GM19395 (cell line): ENCODE results near the gene LCN15.
"Not testable (repeated sequence)": the region's sequence is repeated elsewhere in the genome, so short reads cannot be mapped to it uniquely, and the experiment has no call there.

Source experiments
- ATAC-seq: cut with Tn5 transposase; IDR thresholded peaks from one replicate; pipeline ENCODE4 v1.9.1; 2021; ENCODE audit warnings: mild to moderate bottlenecking, moderate library complexity; ENCODE audit not compliant: unreplicated experiment

The LCN15 gene

DNA sequence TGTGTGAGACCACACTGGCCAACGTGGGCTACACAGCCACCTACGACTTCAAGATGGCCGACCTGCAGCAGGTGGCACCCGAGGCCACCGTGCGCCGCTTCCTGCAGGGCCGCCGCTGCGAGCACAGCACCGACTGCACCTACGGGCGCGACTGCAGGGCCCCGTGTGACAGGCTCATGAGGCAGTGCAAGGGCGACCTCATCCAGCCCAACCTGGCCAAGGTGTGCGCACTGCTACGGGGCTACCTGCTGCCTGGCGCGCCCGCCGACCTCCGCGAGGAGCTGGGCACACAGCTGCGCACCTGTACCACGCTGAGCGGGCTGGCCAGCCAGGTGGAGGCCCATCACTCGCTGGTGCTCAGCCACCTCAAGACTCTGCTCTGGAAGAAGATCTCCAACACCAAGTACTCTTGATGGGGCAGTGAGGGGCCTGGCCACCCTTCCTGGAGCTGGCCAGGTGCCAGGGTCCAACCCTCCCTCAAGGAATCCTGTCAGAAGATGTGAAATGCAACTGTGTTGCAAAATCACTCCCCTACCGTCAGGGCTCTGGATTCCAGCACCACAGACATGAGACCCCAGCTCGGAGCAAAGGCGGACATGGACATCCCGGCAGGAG is 40.8 kb downstream of the LCN15 start:
- ATAC-seq: no peak

DNA sequence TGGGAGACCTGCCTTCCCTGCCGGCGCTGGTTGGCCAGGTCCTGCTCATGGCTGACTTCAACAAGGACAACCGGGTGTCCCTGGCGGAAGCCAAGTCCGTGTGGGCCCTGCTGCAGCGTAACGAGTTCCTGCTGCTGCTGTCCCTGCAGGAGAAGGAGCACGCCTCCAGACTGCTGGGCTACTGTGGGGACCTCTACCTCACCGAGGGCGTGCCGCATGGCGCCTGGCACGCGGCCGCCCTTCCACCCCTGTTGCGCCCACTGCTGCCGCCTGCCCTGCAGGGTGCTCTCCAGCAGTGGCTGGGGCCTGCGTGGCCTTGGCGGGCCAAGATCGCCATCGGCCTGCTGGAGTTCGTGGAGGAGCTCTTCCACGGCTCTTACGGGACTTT is 41.4 kb downstream of the LCN15 start:
- no peak for ATAC-seq

- ATAC-seq: no peak
Measured at GRCh38 chr9:136722093-136722968, 42.0 kb downstream of the LCN15 start.

DNA sequence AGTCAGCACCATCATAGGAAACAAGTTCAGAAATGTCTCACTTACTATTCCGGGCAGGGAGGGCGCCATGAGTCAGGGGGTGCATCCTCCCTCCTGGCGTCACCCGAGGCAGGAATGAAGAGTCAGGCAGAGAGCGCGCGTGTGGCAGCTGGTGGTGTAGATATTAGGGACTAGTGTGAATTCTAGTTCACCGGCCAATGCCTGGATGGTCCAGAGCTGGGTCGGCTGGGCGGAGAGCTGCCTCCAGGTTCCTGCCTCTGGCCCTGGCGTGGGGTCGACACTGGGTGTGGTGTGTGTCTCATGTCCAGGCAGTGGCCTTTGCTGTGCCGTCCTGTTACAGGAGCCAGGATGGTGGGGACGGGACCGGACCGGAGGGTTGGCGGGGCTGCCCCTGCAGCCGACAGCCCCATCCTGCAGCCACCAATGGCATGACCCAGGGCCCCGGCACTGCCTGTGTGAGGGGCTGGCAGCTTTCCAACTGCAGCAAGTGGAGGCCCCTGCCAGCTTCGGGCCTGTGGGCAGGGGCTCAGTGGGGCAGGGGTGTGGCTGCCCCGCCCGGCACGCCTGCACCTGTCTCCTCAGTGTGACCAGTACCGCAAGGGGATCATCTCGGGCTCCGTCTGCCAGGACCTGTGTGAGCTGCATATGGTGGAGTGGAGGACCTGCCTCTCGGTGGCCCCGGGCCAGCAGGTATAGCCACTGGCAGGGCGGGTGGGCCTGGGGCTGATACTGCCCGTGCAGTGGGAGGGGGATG is 42.8 kb downstream of the LCN15 start:
- no peak for ATAC-seq

DNA sequence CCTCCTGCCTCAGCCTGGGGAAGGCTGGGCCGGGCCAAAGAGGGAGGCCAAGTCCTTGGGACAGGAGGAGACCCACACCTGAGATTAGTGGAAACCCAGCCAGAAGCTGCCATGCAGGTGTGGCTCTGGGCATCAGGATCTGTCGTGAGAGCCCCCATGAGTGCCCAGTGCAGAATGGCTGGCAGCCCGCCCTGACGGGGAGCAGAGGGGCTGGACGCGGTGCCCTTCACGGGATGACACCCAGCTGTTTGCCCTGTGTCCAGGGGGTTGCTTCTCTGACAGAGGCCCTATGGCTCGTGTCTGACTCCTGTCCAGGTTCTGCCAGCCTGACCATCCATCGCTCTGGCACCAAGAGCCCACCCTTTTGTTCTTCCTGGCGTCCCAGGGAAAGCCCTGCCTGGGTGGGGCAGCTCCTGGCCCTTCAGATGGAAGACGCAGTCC is 43.4 kb downstream of the LCN15 start:
- no peak for ATAC-seq

- ATAC-seq: no peak
Measured at GRCh38 chr9:136720251-136720897, 43.9 kb downstream of the LCN15 start.

GRCh38 chr9:136719195-136719880 is 45.0 kb downstream of the LCN15 start:
- ATAC-seq: no peak

- no peak for ATAC-seq
Measured at GRCh38 chr9:136718345-136719194, 45.7 kb downstream of the LCN15 start.

DNA sequence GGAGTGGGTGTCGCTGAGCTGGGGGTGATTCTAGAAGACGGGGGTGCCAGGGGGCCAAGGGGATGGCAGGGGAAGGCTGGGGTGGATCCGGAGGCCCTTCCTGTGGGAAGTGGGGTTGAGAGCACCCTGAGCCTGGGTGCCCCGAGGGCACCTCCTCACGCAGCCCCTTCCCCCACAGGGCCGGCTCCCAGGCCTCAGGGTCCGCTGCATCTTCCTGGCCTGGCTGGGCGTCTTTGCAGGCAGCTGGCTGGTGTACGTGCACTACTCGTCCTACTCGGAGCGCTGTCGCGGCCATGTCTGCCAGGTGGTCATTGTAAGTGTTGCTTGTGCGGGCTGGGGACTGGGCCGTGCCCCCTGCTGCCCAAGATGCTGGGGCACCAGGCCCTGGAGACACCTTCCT is 46.9 kb downstream of the LCN15 start:
- ATAC-seq: no peak

DNA sequence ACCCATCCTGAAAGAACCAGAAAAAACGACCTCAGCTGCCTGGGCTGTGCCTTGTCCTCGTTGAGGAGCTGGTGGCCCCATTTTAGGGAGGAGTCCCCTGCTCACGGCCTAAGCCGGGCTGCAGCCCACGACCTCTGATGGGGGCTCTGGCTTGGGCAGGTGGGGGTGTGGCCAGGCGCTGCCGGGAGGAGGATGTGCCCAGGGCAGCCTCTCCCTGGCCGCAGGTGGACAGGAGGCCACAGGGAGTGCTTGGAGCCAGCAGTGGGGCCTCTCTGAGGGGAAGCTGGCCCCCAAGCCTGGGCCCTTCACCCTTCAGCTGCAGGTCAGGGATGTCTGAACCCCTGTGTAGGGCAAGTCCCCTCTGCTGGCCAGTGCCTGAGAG is 49.4 kb downstream of the LCN15 start:
- no peak for ATAC-seq

DNA sequence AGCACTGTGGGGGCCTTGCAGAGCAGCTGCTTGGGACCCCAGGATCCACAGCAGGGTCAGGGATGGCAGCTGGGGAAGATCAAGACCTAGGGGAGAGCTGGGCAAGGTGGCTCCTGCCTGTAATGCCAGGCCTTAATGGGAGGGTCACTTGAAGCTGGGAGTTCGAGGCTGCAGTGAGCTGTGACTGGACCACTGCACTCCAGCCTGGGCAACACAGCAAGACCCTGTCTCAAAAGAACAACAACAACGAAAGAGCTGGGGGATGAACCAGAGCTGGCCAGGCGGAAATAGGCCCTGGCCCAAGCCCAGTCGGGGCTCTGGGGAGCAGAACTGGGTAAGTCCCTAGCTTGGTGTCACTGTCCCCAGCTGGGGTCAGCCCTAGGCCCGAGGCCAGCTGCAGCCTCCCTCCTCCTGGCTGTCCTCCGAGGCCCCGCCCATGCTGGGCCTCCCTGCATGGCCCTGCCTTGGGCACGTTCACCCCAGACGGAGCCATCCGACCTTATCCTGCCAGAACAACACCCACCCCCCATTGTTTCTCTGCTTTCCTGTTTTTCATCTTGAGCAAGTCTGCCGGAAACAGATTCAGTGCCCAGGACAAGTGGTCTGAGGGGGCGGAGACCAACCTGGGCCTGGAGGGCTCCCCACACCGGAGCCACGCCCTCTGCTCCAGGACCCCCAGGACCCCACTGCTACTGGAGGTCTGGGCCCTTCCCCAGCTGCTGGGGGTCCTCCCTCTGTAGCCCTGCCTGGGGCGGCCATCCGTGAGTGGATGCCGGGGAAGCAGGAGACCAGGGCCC is 50.0 kb downstream of the LCN15 start:
- ATAC-seq: no peak

DNA sequence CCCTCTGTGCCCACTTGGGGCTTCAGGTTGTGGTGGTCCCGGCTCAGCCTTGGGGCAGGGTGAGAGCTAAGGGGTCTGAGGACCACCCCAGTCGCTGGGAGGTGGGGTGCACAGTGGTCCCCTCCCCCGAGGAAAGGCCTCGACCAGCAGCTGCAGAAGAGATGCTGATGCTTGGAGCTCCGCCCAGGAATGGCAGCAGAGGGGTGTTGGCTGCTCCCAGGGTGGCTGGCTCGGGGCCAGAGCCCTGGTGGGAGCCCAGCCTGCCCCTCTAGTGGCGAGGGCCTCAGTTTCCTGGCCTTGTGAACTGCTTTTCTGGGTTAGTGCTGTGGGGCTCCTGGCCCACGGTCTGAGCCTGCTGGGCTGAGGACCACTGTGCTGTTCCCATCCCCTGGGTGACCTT is 50.8 kb downstream of the LCN15 start:
- ATAC-seq: no peak

DNA sequence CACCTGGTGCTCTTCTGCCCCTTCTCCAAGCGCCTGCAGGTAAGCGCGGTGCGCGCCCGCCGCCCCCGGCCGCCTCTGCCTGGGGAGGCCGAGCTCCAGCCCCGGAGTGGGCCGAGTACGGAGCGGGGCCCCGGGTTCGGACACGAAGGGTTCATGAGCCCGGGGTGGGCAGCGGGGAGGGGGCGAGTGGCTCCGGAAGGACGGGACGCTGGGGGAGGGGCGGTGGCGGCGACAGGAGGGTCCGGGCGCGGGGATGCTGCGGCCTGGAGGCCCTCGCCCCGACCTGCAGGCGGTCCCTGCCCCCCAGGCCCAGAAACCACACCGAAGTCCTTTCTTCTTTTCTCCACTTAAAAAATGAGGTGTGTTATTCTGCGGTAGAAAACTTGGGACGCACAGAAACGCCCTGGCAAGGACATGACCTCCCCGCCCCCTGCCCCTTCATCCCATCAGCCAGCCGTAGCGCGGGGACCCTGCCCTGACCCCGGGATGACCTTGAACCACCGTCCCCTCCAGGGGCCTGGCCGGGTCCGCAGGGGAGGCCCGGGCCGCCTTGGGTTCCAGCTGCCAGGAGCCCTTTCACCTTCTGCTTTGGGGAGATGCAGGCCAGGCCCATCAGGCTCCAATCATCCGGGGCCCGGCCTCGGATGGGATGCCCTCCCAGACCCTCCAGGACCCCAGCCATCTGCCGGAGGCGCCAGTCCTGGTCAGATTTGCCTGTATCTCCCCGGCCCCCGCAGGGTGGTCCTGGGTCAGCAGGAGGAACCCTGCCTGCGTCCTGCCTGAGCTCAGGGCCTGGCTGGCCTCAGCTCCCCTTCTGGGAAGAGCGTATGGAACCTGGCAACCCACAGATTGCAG is 51.4 kb downstream of the LCN15 start:
- ATAC-seq: no peak

DNA sequence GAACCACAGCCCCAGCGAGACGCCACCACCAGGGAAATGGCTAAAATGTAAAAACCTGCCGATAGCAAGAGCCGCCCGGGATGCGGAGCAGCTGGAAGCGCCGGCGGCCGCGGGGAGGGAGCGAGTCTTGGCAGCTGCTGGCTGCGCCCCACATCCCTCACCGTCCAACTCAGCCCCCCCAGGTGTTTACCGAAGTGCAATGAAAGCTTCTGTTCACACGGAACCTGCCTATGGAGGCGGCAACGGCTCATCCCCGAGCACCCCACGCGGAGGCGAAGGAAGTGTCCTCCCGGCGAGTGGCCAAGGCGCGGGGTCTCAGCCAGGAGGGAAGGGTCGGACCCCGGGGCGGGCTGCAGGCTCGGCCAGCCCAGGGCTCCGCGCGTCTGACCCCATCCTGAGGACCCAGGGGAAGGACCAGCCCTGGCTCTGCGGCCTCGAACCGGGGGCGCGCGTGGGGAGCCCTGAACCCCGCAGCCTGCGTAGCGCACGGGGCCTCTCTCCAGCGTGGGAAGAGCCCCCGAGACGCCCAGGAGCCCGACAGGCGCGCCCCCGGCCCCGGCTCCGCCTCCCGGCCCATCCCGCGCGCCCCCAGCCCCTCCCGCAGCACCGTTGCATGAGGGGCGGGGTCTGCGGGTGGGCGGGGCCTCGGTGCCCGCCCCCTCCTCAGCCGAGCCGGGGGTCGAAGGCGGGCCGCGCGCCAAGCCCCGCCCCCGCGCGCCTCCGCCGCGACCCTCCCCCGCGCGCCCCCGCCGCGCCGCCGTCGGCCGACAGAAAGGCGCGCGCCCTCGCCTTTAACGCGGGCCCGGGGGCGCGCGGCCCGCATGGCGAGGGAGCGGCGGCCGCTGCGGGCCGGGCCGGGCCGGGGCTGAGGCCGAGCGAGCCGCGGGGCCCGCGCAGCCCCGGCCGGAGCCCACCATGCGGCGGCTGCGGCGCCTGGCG is 52.3 kb downstream of the LCN15 start, which contains the start of gene DIPK1B:
DIPK1B (plus strand) TSS at position 822 of the 939 bp plus-strand sequence; CDS start at position 916, 94 bp downstream.
- ATAC-seq: no peak

DNA sequence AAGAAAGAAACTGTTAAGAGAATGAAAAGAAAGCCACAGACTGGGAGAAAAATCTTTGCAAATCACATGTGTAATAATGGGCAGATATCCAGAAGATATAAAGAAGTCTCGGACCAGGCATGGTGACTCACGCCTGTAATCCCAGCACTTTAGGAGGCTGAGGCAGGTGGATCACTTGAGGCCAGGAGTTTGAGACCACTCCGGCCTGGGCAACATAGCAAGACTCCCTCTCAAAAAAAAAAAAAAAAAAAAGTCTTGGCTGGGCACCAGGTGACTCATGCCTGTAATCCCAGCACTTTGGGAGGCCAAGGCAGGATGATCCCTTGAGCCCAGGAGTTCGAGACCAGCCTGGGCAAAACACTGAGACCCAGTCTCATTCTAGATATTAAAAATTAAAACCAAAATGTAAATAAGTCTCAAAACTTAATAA is 53.1 kb downstream of the LCN15 start:
- not testable (repeated sequence) for ATAC-seq

DNA sequence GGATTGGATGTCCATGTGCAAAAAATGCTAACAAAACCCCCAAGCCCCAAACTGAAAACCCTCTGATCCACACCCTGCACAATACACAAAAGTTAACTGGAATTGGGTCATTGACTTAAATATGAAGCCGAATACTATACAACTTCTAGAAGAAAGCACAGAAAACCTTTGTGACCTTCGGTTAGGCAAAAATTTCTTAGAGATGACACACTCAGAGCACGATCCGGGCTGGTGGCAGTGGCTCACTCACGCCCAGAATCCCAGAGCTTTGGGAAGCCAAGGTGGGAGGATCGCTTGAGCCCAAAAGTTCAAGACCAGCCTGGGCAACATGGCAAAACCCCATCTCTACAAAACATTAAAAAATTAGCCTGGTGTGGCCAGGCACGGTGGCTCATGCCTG is 53.8 kb downstream of the LCN15 start:
- no peak for ATAC-seq
